IMR-90 (cell line): ENCODE measurements around the gene KRTAP5-7. TPM values are rescaled to one million over a fixed set of nuclear protein-coding genes. Genes with fewer than 3 reads are reported as not detected.

ENCODE experiments used
- ATAC-seq: fragments of 200-7000 bp; cut with Tn5 transposase; 2 replicates; pipeline ENCODE4 v1.9.1; 2020; ENCODE audit warnings: low read depth, mild to moderate bottlenecking, moderate library complexity
- BruUV-seq: library from RNA; stranded (reverse); fragments of 400-500 nt; replicated peaks from 2 replicates; lab custom pipeline; 2021; lab: Mats Ljungman, UMichigan
- CTCF ChIA-PET: fragments of 300-600 bp; formaldehyde crosslinking; extraction: SDS; loops from one replicate; lab custom pipeline; 2021; ENCODE audit warnings: antibody characterized with exemption; lab: Yijun Ruan, JAX
- POLR2A ChIA-PET: fragments of 300-600 bp; sonication (Branson Sonifier 250); formaldehyde crosslinking; loops from one replicate; lab custom pipeline; 2022; ENCODE audit warnings: antibody characterized with exemption; ENCODE audit not compliant: unreplicated experiment; lab: Charles Lee
- DNase-seq: peaks from one replicate; pipeline ENCODE4 v3.0.0; 2013
- H2AFZ ChIP-seq: replicated peaks from 2 replicates; pipeline ENCODE3; 2013; ENCODE audit warnings: low read length, mild to moderate bottlenecking; ENCODE audit not compliant: poor library complexity
- H2AK5ac ChIP-seq: 2 replicates; pipeline ENCODE4 v1.6.1; 2013; ENCODE audit warnings: low read depth, low read length, inconsistent platforms
- H2AK9ac ChIP-seq: replicated peaks from 2 replicates; pipeline ENCODE3; 2013; ENCODE audit warnings: mild to moderate bottlenecking, low read depth, low read length, moderate library complexity; ENCODE audit not compliant: poor library complexity
- H2BK120ac ChIP-seq: 2 replicates; pipeline ENCODE4 v1.6.1; 2013; ENCODE audit warnings: low read depth, low read length, inconsistent platforms
- H2BK15ac ChIP-seq: 3 replicates; pipeline ENCODE4 v1.6.1; 2013; ENCODE audit warnings: low read depth, low read length, inconsistent platforms
- H2BK20ac ChIP-seq: 2 replicates; pipeline ENCODE4 v1.6.1; 2013; ENCODE audit warnings: low read depth, mild to moderate bottlenecking, inconsistent platforms, low read length, moderate library complexity
- H2BK5ac ChIP-seq: 2 replicates; pipeline ENCODE4 v1.6.1; 2013; ENCODE audit warnings: mild to moderate bottlenecking, low read depth, low read length, inconsistent platforms; ENCODE audit not compliant: poor library complexity, severe bottlenecking
- H3K14ac ChIP-seq: replicated peaks from 2 replicates; pipeline ENCODE4 v1.6.1; 2013; ENCODE audit warnings: low read depth, low read length, inconsistent platforms
- H3K18ac ChIP-seq: 2 replicates; pipeline ENCODE4 v1.6.1; 2013; ENCODE audit warnings: low read depth, low read length, control low read depth
- H3K23ac ChIP-seq: 2 replicates; pipeline ENCODE4 v1.6.1; 2013; ENCODE audit warnings: low read depth, low read length, inconsistent platforms
- H3K27ac ChIP-seq: 2 replicates; pipeline ENCODE4 v1.5.1; 2013; ENCODE audit warnings: mild to moderate bottlenecking, control low read depth, low read length; ENCODE audit not compliant: insufficient read depth
- H3K27me3 ChIP-seq: 2 replicates; pipeline ENCODE4 v1.6.1; 2013; ENCODE audit warnings: low read length; ENCODE audit not compliant: control insufficient read depth, insufficient read depth
- H3K36me3 ChIP-seq: 2 replicates; pipeline ENCODE4 v1.6.1; 2013; ENCODE audit warnings: low read length, mixed read lengths; ENCODE audit not compliant: control insufficient read depth, insufficient read depth
- H3K4ac ChIP-seq: 2 replicates; pipeline ENCODE4 v1.6.1; 2013; ENCODE audit warnings: low read depth, low read length, inconsistent platforms
- H3K4me1 ChIP-seq: 2 replicates; pipeline ENCODE4 v1.6.1; 2013; ENCODE audit warnings: low read length, mixed read lengths; ENCODE audit not compliant: control insufficient read depth, insufficient read depth
- H3K4me2 ChIP-seq: 2 replicates; pipeline ENCODE4 v1.6.1; 2013; ENCODE audit warnings: low read depth, mild to moderate bottlenecking, control low read depth, low read length, moderate library complexity
- H3K4me3 ChIP-seq: 2 replicates; pipeline ENCODE4 v1.5.1; 2013; ENCODE audit warnings: low read depth, mild to moderate bottlenecking, control low read depth, low read length, moderate library complexity; ENCODE audit not compliant: insufficient read depth
- H3K56ac ChIP-seq: 2 replicates; pipeline ENCODE4 v1.6.1; 2013; ENCODE audit warnings: low read length, inconsistent platforms; ENCODE audit not compliant: insufficient read depth; ENCODE audit errors: extremely low read depth
- H3K79me1 ChIP-seq, 2 experiments: 2 replicates each; pipeline ENCODE4 v1.6.1; 2013; ENCODE audit warnings: low read length in 2 of 2, inconsistent platforms in 1 of 2, low read depth in 1 of 2
- H3K9ac ChIP-seq: 2 replicates; pipeline ENCODE4 v1.6.1; 2013; ENCODE audit warnings: low read depth, low read length, control low read depth
- H3K9me1 ChIP-seq: 2 replicates; pipeline ENCODE4 v1.6.1; 2013; ENCODE audit warnings: low read length, inconsistent platforms; ENCODE audit not compliant: insufficient read depth
- H3K9me3 ChIP-seq: 2 replicates; pipeline ENCODE4 v1.6.1; 2013; ENCODE audit warnings: low read length; ENCODE audit not compliant: control insufficient read depth, insufficient read depth
- H4K20me1 ChIP-seq: 2 replicates; pipeline ENCODE4 v1.6.1; 2013; ENCODE audit warnings: low read length, inconsistent platforms; ENCODE audit not compliant: insufficient read depth
- H4K5ac ChIP-seq: 2 replicates; pipeline ENCODE4 v1.6.1; 2013; ENCODE audit warnings: mild to moderate bottlenecking, low read depth, low read length, control low read depth
- H4K8ac ChIP-seq, 2 experiments: 2 replicates each; pipeline ENCODE4 v1.6.1; 2013; ENCODE audit warnings: low read depth in 2 of 2, low read length in 2 of 2, control low read depth in 1 of 2, inconsistent platforms in 1 of 2
- H4K91ac ChIP-seq: 2 replicates; pipeline ENCODE4 v1.6.1; 2013; ENCODE audit warnings: low read depth, low read length, inconsistent platforms; ENCODE audit not compliant: insufficient read depth
- BHLHE40 ChIP-seq: fragments of 150-350 bp; IDR thresholded peaks from 2 replicates; pipeline ENCODE4 v1.6.1; 2016; ENCODE audit warnings: mild to moderate bottlenecking, low read depth, low read length
- CEBPB ChIP-seq: IDR thresholded peaks from 2 replicates; pipeline ENCODE4 v1.6.1; 2012; ENCODE audit warnings: low read depth, low read length, improper control_type of control experiment
- CHD1 ChIP-seq: IDR thresholded peaks from 2 replicates; pipeline ENCODE4 v1.6.1; 2012; ENCODE audit warnings: low read depth, low read length, improper control_type of control experiment
- FOS ChIP-seq: fragments of 150-350 bp; IDR thresholded peaks from 2 replicates; pipeline ENCODE4 v1.6.1; 2016; ENCODE audit warnings: low read depth, low read length
- MAFK ChIP-seq: IDR thresholded peaks from 2 replicates; pipeline ENCODE4 v1.6.1; 2012; ENCODE audit warnings: low read depth, low read length, improper control_type of control experiment
- MAZ ChIP-seq: IDR thresholded peaks from 2 replicates; pipeline ENCODE4 v1.6.1; 2012; ENCODE audit warnings: low read depth, mild to moderate bottlenecking, low read length, improper control_type of control experiment, moderate library complexity, borderline replicate concordance
- MXI1 ChIP-seq: IDR thresholded peaks from 2 replicates; pipeline ENCODE4 v1.6.1; 2012; ENCODE audit warnings: low read depth, mild to moderate bottlenecking, low read length, moderate library complexity, borderline replicate concordance
- NFE2L2 ChIP-seq: fragments of 150-350 bp; IDR thresholded peaks from 2 replicates; pipeline ENCODE4 v1.6.1; 2016; ENCODE audit warnings: low read depth, mild to moderate bottlenecking, low read length
- POLR2A ChIP-seq: IDR thresholded peaks from 2 replicates; pipeline ENCODE4 v1.6.1; 2012; ENCODE audit warnings: mild to moderate bottlenecking, low read depth, low read length
- RAD21 ChIP-seq: IDR thresholded peaks from 2 replicates; pipeline ENCODE4 v1.6.1; 2012; ENCODE audit warnings: low read length, improper control_type of control experiment
- RCOR1 ChIP-seq: IDR thresholded peaks from 2 replicates; pipeline ENCODE4 v1.6.1; 2012; ENCODE audit warnings: mild to moderate bottlenecking, low read length, improper control_type of control experiment; ENCODE audit not compliant: insufficient replicate concordance
- RFX5 ChIP-seq: IDR thresholded peaks from 2 replicates; pipeline ENCODE4 v1.8.0; 2012; ENCODE audit warnings: low read depth, mild to moderate bottlenecking, low read length, moderate library complexity
- SMC3 ChIP-seq: fragments of 150-350 bp; IDR thresholded peaks from 2 replicates; pipeline ENCODE4 v1.6.1; 2016; ENCODE audit warnings: low read depth, mild to moderate bottlenecking, antibody characterized with exemption, low read length, moderate library complexity
- WGBS, 2 experiments: methylation state at CpG; one replicate each; pipeline versions ENCODE4 v1.1.5 to v1.1.7; 2013; ENCODE audit warnings: missing lambda C conversion rate in 2 of 2; ENCODE audit not compliant: insufficient read length in 1 of 2; ENCODE audit errors: extremely low coverage in 2 of 2; 5-methylcytosine and 5-hydroxymethylcytosine counted together
- dilution Hi-C: fragments of 300-500 bp; cut with HindIII; formaldehyde crosslinking; loops from one replicate; pipeline ENCODE4 v1.14.3; 2018; ENCODE audit warnings: low sequenced_read_pairs; ENCODE audit not compliant: unreplicated experiment
- in situ Hi-C: fragments of 300-500 bp; cut with MboI; formaldehyde crosslinking; loops from 3 replicates; pipeline ENCODE4 v1.14.3; 2019; ENCODE audit warnings: low sequenced_read_pairs, inconsistent platforms, mixed read lengths
- intact Hi-C: fragments of 100-400 bp; cut with micrococcal nuclease; formaldehyde crosslinking; loops from 2 replicates; pipeline ENCODE4 v1.10.0; 2022
- polyA plus RNA-seq, 3 experiments: library from polyadenylated mRNA; depleted of rRNA; stranded (reverse); fragments of >200 nt; gene quantifications; 2 replicates each; pipeline ENCODE4 v1.2.3, GENCODE V29; 2012; ENCODE audit warnings: low replicate concordance in 1 of 3
- total RNA-seq: library from RNA; depleted of rRNA; stranded (reverse); fragments of >200 nt; gene quantifications from 2 replicates; pipeline ENCODE4 v1.2.3, GENCODE V29; 2012
- TF ChIP-seq, protein P1 (sequence below): conservative IDR thresholded peaks from 2 replicates; pipeline ENCODE4 v1.5.1; 2012; ENCODE audit warnings: mild to moderate bottlenecking, low read depth, low read length, improper control_type of control experiment
- TF ChIP-seq, protein P2 (sequence below): fragments of 150-350 bp; IDR thresholded peaks from 2 replicates; pipeline ENCODE4 v1.6.1; 2017; ENCODE audit warnings: mild to moderate bottlenecking, antibody characterized with exemption, low read length, low read depth
- TF ChIP-seq, protein P3 (sequence below): fragments of 150-350 bp; IDR thresholded peaks from 2 replicates; pipeline ENCODE4 v1.6.1; 2016; ENCODE audit warnings: low read depth, mild to moderate bottlenecking, low read length, moderate library complexity, borderline replicate concordance

The KRTAP5-7 gene
- total and polyA plus RNA-seq, 2 of the 4 experiments (the other 2 are of a cell fraction), result not detected

DNA sequence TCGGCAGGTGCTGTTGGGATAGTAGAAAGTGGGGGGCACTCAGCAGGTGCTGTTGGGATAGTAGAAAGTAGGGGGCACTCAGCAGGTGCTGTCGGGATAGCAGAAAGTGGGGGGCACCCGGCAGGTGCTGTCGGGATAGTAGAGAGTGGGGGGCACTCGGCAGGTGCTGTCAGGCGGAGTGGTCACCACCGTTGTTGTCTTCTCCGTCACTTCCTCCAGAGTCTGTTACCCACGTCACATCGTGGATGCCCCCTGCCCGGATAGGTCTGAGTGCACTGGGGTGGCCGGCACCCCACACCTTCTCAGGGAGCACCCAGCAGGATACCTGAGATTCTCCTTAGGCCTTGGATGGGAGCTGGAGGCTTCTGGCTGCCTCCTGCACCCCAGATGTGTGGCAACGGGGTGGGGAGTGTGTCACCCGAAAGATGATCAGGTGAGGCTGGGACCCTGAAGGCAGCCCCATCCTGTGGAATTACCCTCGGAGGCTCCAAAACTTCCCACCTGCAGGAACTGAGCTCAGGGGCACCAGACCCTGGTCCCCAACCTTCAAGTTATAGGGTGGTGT, 24.1 kb upstream of the KRTAP5-7 start:
- Histone ChIP-seq H3K4ac (no peak overlapping the region), H4K8ac (no peak overlapping the region), H3K14ac (no peak overlapping the region), H3K18ac (no peak overlapping the region), H2BK5ac (no peak overlapping the region), H4K5ac (no peak overlapping the region), H3K36me3 (peaks cover 44% of the 10 kb centered on the region), H3K4me2 (no peak overlapping the region), H4K20me1 (no peaks in the 10 kb centered on the region), H2BK15ac (no peak overlapping the region), H3K27me3 (no peaks in the 10 kb centered on the region), H2AK9ac (no peak overlapping the region), H2AFZ (no peak overlapping the region), H3K9ac (no peak overlapping the region), H2BK20ac (no peak overlapping the region), H4K91ac (no peak overlapping the region), H3K56ac (no peak overlapping the region), H3K23ac (no peak overlapping the region), H3K9me1 (0 out of 2 replicates have a peak, but pooled peaks cover 5% of the 10 kb centered on the region), H2BK120ac (no peak overlapping the region), H3K9me3 (no peaks in the 10 kb centered on the region), H3K27ac (no peak overlapping the region), H3K4me1 (no peaks in the 10 kb centered on the region), H3K4me3 (no peak overlapping the region), H2AK5ac (no peak overlapping the region), H3K79me1 (no peaks in the 10 kb centered on the region)
- 94% methylated on average over 8 of the region's 15 CpGs; no CpG with 5 or more reads in 1 of the 2 experiments for WGBS, 2 experiments
- no peak for DNase-seq
- no TSS peak for BruUV-seq
- no peak for ATAC-seq
- ChIA-PET CTCF (no interaction called here), POLR2A (no interaction called here)
- TF ChIP-seq CEBPB (no peak), BHLHE40 (no peak), RAD21 (no peak), RCOR1 (no peak), SMC3 (no peak), NFE2L2 (no peak), RFX5 (no peak), CHD1 (no peak), MAZ (no peak), FOS (no peak), MAFK (no peak), POLR2A (no peak), MXI1 (no peak)
- TF ChIP-seq, protein P1, sequence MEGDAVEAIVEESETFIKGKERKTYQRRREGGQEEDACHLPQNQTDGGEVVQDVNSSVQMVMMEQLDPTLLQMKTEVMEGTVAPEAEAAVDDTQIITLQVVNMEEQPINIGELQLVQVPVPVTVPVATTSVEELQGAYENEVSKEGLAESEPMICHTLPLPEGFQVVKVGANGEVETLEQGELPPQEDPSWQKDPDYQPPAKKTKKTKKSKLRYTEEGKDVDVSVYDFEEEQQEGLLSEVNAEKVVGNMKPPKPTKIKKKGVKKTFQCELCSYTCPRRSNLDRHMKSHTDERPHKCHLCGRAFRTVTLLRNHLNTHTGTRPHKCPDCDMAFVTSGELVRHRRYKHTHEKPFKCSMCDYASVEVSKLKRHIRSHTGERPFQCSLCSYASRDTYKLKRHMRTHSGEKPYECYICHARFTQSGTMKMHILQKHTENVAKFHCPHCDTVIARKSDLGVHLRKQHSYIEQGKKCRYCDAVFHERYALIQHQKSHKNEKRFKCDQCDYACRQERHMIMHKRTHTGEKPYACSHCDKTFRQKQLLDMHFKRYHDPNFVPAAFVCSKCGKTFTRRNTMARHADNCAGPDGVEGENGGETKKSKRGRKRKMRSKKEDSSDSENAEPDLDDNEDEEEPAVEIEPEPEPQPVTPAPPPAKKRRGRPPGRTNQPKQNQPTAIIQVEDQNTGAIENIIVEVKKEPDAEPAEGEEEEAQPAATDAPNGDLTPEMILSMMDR, result no peak
- TF ChIP-seq, protein P2, sequence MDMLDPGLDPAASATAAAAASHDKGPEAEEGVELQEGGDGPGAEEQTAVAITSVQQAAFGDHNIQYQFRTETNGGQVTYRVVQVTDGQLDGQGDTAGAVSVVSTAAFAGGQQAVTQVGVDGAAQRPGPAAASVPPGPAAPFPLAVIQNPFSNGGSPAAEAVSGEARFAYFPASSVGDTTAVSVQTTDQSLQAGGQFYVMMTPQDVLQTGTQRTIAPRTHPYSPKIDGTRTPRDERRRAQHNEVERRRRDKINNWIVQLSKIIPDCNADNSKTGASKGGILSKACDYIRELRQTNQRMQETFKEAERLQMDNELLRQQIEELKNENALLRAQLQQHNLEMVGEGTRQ, result no peak
- TF ChIP-seq, protein P3, sequence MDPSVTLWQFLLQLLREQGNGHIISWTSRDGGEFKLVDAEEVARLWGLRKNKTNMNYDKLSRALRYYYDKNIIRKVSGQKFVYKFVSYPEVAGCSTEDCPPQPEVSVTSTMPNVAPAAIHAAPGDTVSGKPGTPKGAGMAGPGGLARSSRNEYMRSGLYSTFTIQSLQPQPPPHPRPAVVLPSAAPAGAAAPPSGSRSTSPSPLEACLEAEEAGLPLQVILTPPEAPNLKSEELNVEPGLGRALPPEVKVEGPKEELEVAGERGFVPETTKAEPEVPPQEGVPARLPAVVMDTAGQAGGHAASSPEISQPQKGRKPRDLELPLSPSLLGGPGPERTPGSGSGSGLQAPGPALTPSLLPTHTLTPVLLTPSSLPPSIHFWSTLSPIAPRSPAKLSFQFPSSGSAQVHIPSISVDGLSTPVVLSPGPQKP, result no peak
- in situ Hi-C loops, result no loop called here
- dilution Hi-C loops, result no loop called here
- intact Hi-C loops, result no loop called here
